ENCODE results near the gene DTNBP1.

Gene DTNBP1, protein sequence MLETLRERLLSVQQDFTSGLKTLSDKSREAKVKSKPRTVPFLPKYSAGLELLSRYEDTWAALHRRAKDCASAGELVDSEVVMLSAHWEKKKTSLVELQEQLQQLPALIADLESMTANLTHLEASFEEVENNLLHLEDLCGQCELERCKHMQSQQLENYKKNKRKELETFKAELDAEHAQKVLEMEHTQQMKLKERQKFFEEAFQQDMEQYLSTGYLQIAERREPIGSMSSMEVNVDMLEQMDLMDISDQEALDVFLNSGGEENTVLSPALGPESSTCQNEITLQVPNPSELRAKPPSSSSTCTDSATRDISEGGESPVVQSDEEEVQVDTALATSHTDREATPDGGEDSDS

GRCh38 chr6:15662326-15663129 is at the start of gene DTNBP1:
DTNBP1 (minus strand) TSS chr6:15663028; CDS start chr6:15662869, 159 bp downstream.
- DNase-seq (ENCODE audit: low read depth), result peak; percentile 30

GRCh38 chr6:15709651-15710269 is 46.9 kb upstream of the DTNBP1 start:
- DNase-seq (ENCODE audit: low read depth), result no peak

DNA sequence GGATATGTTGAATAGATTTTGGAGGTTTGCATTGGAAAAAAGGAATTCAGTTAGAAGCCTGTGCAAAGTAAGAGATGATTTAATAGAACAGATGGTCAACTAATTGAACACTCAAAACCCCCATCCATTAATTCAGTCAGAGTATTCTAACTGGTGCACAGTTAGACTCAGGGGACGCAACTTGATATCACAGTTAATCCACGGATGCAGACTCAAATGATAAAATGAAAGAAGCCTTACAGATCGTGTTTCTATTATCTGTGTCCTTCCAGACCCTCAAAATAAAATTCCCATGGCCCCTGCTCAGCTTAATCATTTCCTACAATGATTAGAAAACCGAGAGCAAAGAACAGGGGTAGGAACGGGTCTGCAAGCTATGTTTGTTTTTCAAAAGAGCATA is 45.4 kb upstream of the DTNBP1 start:
- no peak for DNase-seq (ENCODE audit: low read depth)

DNA sequence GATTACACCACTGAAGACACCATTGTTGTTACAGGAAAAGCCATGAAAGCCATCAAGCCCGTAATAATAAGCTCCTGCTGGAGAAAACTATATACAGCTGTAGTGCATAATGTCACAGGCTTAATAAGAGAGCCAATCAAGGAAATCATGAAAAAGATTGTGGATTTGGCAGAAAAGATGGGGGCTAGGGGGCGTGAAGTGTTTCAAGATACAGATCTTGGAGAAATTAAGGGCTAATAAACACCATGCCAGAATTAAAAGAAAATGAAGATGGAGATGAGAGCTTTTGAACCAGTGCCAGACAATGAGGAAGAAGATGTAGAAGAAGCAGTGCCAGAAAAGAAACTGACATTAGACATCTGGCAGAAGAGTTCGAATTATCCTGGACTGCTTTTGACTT is 43.2 kb upstream of the DTNBP1 start:
- DNase-seq (ENCODE audit: low read depth), result no peak

GRCh38 chr6:15698471-15698870 is 35.6 kb upstream of the DTNBP1 start:
- no peak for DNase-seq (ENCODE audit: low read depth)

- no peak for DNase-seq (ENCODE audit: low read depth)
Measured at GRCh38 chr6:15697895-15698294, 35.1 kb upstream of the DTNBP1 start.

GRCh38 chr6:15691250-15691869 is 28.5 kb upstream of the DTNBP1 start:
- peak; percentile 58 for DNase-seq (ENCODE audit: low read depth)

DNA sequence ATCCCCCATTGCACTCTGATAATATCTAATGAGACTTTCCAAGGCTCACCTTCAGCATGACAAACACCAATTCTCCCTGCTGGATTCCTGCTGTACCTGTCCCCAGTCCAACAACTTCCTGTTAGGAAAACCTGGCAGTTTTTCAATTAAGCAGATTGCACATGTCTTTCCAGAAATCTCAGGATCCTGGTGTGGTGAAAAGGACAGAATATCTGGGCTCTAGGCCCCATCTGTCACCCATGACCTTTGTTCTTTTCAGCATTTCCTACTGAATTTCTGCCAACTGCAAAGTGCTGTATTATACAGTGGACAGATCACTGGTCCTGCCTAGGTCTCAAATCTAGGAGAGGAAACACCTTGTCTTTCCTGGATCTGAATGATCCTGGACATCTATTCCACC is 27.7 kb upstream of the DTNBP1 start:
- DNase-seq (ENCODE audit: low read depth), result no peak

DNA sequence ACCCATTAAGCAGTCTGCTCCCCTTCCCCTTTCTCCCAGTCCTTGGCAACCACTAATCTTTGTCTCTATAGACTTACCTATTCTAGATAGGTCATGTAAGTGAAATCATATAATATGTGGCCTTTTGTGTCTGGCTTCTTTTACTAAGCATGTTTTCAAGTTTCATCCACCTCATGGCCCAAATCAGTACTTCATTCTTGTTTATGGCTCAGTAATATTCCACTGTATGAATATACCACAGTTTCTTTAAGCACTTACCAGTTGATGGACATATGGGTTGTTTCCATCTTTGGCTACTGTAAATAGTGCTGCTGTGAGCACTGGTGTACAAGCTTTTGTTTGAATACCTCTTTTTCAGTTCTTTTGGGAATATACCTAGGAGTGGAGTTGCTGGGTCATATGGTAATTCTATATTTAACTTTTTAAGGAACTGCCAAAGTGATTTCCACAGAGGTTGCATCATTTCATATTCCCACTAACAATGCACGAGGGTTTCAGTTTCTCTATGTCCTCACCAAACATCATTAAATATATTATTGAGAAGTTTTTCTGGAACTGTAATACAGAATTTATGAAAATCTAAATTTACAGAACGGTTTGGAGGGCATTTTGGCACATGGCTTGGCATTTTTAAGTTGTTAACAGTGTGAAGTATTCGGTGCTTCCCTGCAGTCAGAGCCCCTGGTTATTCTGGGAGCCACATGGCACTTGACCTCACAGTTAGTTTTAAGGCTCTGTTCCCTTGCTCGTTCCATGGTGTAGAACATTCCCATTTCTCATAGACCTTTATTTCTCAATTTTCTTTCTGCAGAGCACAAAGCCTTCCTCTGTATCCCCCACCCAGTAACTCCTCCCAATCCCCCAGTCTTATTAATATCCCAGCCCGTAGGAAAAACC is 27.0 kb upstream of the DTNBP1 start:
- no peak for DNase-seq (ENCODE audit: low read depth)

- no peak for DNase-seq (ENCODE audit: low read depth)
Measured at GRCh38 chr6:15685619-15686018, 22.8 kb upstream of the DTNBP1 start.

DNA sequence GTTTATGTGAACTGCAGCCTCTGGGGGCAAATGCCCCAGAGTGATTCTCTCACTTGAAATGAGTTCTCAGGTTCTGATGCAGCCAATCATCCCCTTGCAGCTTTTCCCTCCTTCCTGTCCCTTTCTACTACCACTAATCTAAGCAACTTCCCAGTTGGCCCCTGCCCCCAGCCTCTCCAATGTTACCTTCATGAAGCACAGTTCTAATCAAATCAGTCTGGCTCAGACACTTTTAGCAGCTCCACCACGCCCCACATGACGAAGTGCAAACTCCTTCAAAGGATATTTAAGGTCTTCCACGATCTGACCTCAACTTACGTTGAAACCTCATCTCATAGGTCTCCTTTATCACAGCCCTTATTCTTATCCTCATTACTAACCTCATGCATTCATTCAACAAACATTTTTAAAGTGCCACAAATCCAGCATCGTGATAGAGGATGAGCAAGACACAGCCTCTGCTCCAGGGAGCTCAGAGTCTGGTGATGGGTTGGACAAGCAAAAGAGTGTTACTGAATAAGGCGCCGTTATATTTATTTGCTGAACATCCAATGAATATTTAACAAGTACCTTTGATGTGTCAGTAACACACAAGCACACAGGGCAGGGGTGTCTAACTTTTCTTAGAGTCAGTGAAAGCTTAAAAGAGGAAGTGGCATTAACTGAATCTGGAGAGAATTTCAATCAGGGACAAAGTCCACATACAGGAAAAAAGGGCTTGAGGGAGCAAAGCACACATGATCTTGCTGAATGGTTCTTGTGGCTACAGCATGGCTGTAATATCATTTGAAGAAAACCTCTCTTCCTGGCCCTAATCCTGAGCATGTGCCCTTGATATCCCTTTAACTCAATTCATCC is 20.4 kb upstream of the DTNBP1 start:
- DNase-seq (ENCODE audit: low read depth), result no peak

GRCh38 chr6:15681946-15682345 is 19.1 kb upstream of the DTNBP1 start:
- DNase-seq (ENCODE audit: low read depth), result no peak

DNA sequence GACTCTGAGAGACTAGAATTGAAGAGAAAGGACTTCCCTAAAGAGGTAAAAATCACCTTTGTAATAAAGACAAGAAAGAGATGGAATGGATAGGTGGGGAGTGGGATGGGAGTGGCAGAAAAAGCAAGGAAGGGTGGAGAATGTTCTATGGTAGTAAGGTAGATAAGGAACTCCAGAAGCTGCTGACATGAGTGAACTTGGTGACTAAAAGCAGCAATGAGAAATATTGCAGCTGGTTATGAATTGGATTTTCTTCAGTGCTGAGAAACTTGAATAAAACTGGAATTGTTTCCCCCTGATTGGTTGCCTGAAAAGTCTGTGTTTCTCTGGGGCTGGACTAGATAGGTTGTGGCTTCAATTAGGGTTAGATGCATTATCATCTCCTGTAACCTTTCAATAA is 15.7 kb upstream of the DTNBP1 start:
- no peak for DNase-seq (ENCODE audit: low read depth)

DNA sequence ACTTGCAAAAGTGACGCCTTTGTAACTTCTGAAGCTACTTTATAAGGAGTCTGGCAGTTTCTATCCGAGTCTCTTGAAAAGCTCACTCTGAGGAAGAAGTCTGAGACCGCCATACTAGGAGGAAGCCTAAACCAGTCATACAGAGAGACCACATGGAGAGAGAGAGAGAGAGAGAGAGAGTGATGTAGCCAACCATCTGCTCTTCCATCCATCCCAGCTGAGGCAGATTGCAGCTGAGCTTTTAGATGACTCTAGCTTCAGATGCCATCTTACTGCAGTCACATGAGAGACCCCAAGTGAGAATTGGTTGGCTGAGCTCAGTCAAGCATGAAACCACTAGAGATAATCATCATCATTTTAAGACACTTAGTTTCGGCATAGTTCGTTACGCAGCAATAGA is 15.0 kb upstream of the DTNBP1 start:
- DNase-seq (ENCODE audit: low read depth), result no peak

- no peak for DNase-seq (ENCODE audit: low read depth)
Measured at GRCh38 chr6:15675536-15676220, 12.8 kb upstream of the DTNBP1 start.

DNA sequence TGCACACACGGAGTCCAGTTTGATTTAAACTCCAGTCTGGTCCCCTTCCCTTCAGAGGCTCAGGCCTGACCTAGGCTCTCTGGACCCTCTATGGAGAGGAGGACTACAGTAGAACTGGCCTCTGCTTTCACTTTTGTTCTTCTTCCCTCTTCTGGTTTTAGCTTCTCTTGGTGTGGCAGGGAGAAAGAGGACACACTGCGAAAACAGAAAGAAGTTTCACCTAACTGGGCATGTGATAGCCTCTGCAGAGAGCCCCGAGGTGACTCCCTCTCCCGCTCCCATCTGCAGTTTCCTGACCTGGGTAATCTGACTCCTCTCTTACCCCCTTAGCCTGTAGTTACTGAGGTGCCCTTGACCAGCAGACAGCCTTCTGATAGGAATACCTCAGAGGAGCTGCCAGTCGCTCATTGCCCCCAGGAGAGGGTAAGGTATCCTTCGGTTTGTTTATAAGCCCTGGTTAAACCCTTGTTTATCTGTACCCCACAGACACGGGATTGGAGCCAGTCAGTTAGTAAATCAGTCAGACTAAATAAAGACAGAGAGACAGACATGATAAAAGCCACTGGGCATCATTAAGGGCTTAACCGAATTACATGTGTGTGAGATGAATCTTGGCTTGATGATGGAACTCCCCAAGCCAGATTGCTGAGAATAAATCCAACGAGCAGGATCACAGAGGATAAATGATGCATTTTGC is 12.0 kb upstream of the DTNBP1 start:
- no peak for DNase-seq (ENCODE audit: low read depth)

GRCh38 chr6:15673666-15674065 is 10.8 kb upstream of the DTNBP1 start:
- no peak for DNase-seq (ENCODE audit: low read depth)

GRCh38 chr6:15672818-15673217 is 10.0 kb upstream of the DTNBP1 start:
- DNase-seq (ENCODE audit: low read depth), result no peak

- no peak for DNase-seq (ENCODE audit: low read depth)
Measured at GRCh38 chr6:15672291-15672690, 9.5 kb upstream of the DTNBP1 start.

Data from HS-5 (cell line).